AG09309 (cell line): Measurements from ENCODE around the gene PRR15L.

Experiments used
- DNase-seq: peaks from one replicate; pipeline ENCODE4 v3.0.0-alpha.2; 2010; ENCODE audit warnings: low read depth
- H3K4me3 ChIP-seq: 2 replicates; pipeline ENCODE4 v1.5.1; 2011; ENCODE audit warnings: mild to moderate bottlenecking, low read depth, low read length, moderate library complexity; ENCODE audit not compliant: control insufficient read depth
- CTCF ChIP-seq: IDR thresholded peaks from 2 replicates; pipeline ENCODE4 v1.5.1; 2011; ENCODE audit warnings: mild to moderate bottlenecking, low read depth, low read length, inconsistent platforms; ENCODE audit not compliant: insufficient read depth, control insufficient read depth; ENCODE audit errors: missing control alignments

PRR15L gene

GRCh38 chr17:47964856-47965255 is 7.2 kb upstream of the PRR15L start:
- DNase-seq = no peak
- TF ChIP-seq CTCF = no peak
- no peak overlapping the region for H3K4me3 ChIP-seq

- H3K4me3 ChIP-seq = no peak overlapping the region
- TF ChIP-seq CTCF = no peak
- DNase-seq = no peak
Measured at GRCh38 chr17:47962901-47963300, 5.2 kb upstream of the PRR15L start.

- no peak overlapping the region for H3K4me3 ChIP-seq
- no peak for DNase-seq
- no peak for TF ChIP-seq CTCF
Measured at GRCh38 chr17:47961406-47961805, 3.7 kb upstream of the PRR15L start.

GRCh38 chr17:47959825-47960655 is 2.4 kb upstream of the PRR15L start:
- DNase-seq = no peak
- TF ChIP-seq CTCF = no peak
- no peak overlapping the region for H3K4me3 ChIP-seq

GRCh38 chr17:47956791-47957590 is 692 bp downstream of the PRR15L start:
- no peak for TF ChIP-seq CTCF
- no peak for DNase-seq
- H3K4me3 ChIP-seq = no peak overlapping the region

- no peak for DNase-seq
- TF ChIP-seq CTCF = no peak
- no peak overlapping the region for H3K4me3 ChIP-seq
Measured at GRCh38 chr17:47955497-47956461, 1.9 kb downstream of the PRR15L start.
